Adrenal gland (tissue), 5 donors: ENCODE results near the gene LYPD6B.

Source experiments
- CTCF ChIP-seq, 6 experiments: fragments of 450-650 bp in 4 of 6; fragments of 200-600 bp in 2 of 6; sonication (generic) in 1 of 6; IDR thresholded peaks; 1 replicate in 5 of 6; 2 replicates in 1 of 6; pipeline versions ENCODE4 v1.5.1 to v1.8.0; 2016 to 2021; ENCODE audit warnings: antibody characterized with exemption in 6 of 6, mild to moderate bottlenecking in 2 of 6, moderate library complexity in 1 of 6
- POLR2A ChIP-seq, 2 donors: fragments of 450-650 bp; IDR thresholded peaks; one replicate each; pipeline ENCODE4 v1.6.1; 2017; ENCODE audit warnings: antibody characterized with exemption in 2 of 2, mild to moderate bottlenecking in 2 of 2, moderate library complexity in 1 of 2
- donor health status: DM: no; HTN: no; CAD: no.

- TF ChIP-seq CTCF (IDR thresholded peaks at IDR 0.05): no peak
- no peak for TF ChIP-seq POLR2A (IDR thresholded peaks at IDR 0.05)
These were observed 648 bp upstream of the LYPD6B start for GRCh38 chr2:149037851-149038250.
